SK-N-SH treated with all-trans-retinoic acid at 6 μM for 48 hours (cell line): ENCODE results near the gene UBASH3A.

Source experiments
- ESRRG ChIP-seq: fragments of 250-450 bp; sonication (Bioruptor Pico); IDR thresholded peaks from 2 replicates; pipeline ENCODE4 v1.6.1; 2021; ENCODE audit warnings: mild to moderate bottlenecking
- RARB ChIP-seq: fragments of 250-450 bp; sonication (Bioruptor Pico); IDR thresholded peaks from 2 replicates; pipeline ENCODE4 v1.8.0; 2021; ENCODE audit warnings: mild to moderate bottlenecking, moderate library complexity
- ZFP30 ChIP-seq: fragments of 450-650 bp; formaldehyde crosslinking; IDR thresholded peaks from 2 replicates; pipeline ENCODE4 v1.5.0; 2022; ENCODE audit warnings: mild to moderate bottlenecking, moderate library complexity
- ZNF70 ChIP-seq: fragments of 450-650 bp; formaldehyde crosslinking; IDR thresholded peaks from 2 replicates; pipeline ENCODE4 v1.5.0; 2020; ENCODE audit warnings: mild to moderate bottlenecking, moderate library complexity
- TF ChIP-seq, protein P1 (sequence below): fragments of 250-450 bp; sonication (Bioruptor Pico); IDR thresholded peaks from 2 replicates; pipeline ENCODE4 v1.5.1; 2021; ENCODE audit warnings: mild to moderate bottlenecking, moderate library complexity
- TF ChIP-seq, protein P2 (sequence below): fragments of 250-450 bp; sonication (Bioruptor Pico); IDR thresholded peaks from 2 replicates; pipeline ENCODE4 v1.8.0; 2021; ENCODE audit warnings: low read depth, mild to moderate bottlenecking, moderate library complexity, borderline replicate concordance

DNA sequence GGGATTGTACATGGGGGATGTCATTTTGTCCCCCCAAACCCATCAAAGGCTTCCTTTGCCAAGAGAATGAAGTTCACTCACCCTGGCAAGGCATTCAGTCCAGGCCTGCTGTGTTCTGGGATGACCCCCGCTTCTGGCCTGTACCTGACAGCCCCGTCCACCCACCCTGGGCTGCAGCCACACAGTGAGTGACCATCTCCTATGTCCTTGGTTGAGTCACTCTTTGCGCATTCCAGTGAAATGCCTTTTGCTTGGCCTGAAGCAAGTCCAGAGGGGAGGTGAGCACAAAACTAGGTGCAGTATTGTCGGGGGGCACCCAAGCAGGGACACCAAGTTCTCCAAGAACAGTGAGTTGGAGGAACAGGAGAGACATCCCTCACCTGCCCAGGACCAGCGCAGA, 18.1 kb upstream of the UBASH3A start:
- TF ChIP-seq ZNF70 = no peak
- TF ChIP-seq ZFP30 = no peak
- TF ChIP-seq RARB = no peak
- TF ChIP-seq, protein P1, sequence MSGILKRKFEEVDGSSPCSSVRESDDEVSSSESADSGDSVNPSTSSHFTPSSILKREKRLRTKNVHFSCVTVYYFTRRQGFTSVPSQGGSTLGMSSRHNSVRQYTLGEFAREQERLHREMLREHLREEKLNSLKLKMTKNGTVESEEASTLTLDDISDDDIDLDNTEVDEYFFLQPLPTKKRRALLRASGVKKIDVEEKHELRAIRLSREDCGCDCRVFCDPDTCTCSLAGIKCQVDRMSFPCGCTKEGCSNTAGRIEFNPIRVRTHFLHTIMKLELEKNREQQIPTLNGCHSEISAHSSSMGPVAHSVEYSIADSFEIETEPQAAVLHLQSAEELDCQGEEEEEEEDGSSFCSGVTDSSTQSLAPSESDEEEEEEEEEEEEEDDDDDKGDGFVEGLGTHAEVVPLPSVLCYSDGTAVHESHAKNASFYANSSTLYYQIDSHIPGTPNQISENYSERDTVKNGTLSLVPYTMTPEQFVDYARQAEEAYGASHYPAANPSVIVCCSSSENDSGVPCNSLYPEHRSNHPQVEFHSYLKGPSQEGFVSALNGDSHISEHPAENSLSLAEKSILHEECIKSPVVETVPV (CRISPR knock-in tag) = no peak
- TF ChIP-seq, protein P2, sequence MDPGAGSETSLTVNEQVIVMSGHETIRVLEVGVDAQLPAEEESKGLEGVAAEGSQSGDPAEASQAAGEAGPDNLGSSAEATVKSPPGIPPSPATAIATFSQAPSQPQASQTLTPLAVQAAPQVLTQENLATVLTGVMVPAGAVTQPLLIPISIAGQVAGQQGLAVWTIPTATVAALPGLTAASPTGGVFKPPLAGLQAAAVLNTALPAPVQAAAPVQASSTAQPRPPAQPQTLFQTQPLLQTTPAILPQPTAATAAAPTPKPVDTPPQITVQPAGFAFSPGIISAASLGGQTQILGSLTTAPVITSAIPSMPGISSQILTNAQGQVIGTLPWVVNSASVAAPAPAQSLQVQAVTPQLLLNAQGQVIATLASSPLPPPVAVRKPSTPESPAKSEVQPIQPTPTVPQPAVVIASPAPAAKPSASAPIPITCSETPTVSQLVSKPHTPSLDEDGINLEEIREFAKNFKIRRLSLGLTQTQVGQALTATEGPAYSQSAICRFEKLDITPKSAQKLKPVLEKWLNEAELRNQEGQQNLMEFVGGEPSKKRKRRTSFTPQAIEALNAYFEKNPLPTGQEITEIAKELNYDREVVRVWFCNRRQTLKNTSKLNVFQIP = no peak
- no peak for TF ChIP-seq ESRRG (CRISPR knock-in tag)
